Upper lobe of left lung (tissue), 4 donors: ENCODE measurements around the gene ABLIM2.

ENCODE experiments used
- POLR2A ChIP-seq, 4 donors: fragments of 450-650 bp; IDR thresholded peaks; one replicate each; pipeline ENCODE4 v1.5.1; 2016 to 2017; ENCODE audit warnings: antibody characterized with exemption in 4 of 4, mild to moderate bottlenecking in 2 of 4
- TF ChIP-seq, protein P1 (sequence below), 6 experiments: fragments of 450-650 bp in 4 of 6; fragments of 200-600 bp in 2 of 6; sonication (generic) in 2 of 6; IDR thresholded peaks; one replicate each; pipeline ENCODE4 v1.5.1; 2016 to 2019; ENCODE audit warnings: antibody characterized with exemption in 6 of 6

DNA sequence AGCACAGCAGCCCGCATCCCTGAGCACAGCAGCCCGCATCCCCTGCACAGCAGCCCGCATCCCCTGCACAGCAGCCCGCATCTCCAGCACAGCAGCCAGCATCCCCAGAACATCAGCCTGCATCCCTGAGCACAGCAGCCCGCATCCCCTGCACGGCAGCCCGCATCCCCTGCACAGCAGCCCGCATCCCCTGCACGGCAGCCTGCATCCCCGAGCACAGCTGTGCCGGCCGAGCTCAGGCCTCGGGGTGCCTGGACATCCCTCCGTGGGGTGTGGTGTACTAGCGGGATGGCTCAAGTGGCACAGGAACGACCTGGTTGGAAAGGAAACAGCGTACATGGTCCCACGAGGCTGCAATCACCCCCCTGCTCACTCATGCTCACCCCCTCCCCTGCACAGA lies 26.8 kb downstream of the ABLIM2 start:
- no peak for TF ChIP-seq POLR2A (IDR thresholded peaks at IDR 0.05)
- TF ChIP-seq, protein P1, sequence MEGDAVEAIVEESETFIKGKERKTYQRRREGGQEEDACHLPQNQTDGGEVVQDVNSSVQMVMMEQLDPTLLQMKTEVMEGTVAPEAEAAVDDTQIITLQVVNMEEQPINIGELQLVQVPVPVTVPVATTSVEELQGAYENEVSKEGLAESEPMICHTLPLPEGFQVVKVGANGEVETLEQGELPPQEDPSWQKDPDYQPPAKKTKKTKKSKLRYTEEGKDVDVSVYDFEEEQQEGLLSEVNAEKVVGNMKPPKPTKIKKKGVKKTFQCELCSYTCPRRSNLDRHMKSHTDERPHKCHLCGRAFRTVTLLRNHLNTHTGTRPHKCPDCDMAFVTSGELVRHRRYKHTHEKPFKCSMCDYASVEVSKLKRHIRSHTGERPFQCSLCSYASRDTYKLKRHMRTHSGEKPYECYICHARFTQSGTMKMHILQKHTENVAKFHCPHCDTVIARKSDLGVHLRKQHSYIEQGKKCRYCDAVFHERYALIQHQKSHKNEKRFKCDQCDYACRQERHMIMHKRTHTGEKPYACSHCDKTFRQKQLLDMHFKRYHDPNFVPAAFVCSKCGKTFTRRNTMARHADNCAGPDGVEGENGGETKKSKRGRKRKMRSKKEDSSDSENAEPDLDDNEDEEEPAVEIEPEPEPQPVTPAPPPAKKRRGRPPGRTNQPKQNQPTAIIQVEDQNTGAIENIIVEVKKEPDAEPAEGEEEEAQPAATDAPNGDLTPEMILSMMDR (IDR thresholded peaks at IDR 0.05) = no peak
